Glutamatergic neuron (in vitro differentiated cells): Measurements from ENCODE around the gene NUB1. TPM values are rescaled to one million over a fixed set of nuclear protein-coding genes. Genes with fewer than 3 reads are reported as not detected.

Experiments
- DNase-seq: peaks from one replicate; pipeline ENCODE4 v3.0.0; 2022
- H3K27ac Mint-ChIP-seq: one replicate; pipeline ENCODE4 v1.8.0; 2020; ENCODE audit warnings: mild to moderate bottlenecking, mixed read lengths, inconsistent platforms; ENCODE audit not compliant: unreplicated experiment
- H3K27me3 Mint-ChIP-seq: one replicate; pipeline ENCODE4 v1.8.0; 2020; ENCODE audit warnings: mild to moderate bottlenecking, moderate library complexity, mixed read lengths, inconsistent platforms; ENCODE audit not compliant: unreplicated experiment
- H3K36me3 Mint-ChIP-seq: one replicate; pipeline ENCODE4 v1.8.0; 2020; ENCODE audit warnings: mild to moderate bottlenecking, mixed read lengths, inconsistent platforms; ENCODE audit not compliant: unreplicated experiment
- H3K4me1 Mint-ChIP-seq: one replicate; pipeline ENCODE4 v1.8.0; 2020; ENCODE audit warnings: mild to moderate bottlenecking, low read depth, mixed read lengths, inconsistent platforms; ENCODE audit not compliant: unreplicated experiment
- H3K4me3 Mint-ChIP-seq: one replicate; pipeline ENCODE4 v1.8.0; 2020; ENCODE audit warnings: mild to moderate bottlenecking, mixed read lengths, inconsistent platforms; ENCODE audit not compliant: unreplicated experiment
- H3K9me3 Mint-ChIP-seq: one replicate; pipeline ENCODE4 v1.8.0; 2020; ENCODE audit warnings: mild to moderate bottlenecking, moderate library complexity, mixed read lengths, inconsistent platforms; ENCODE audit not compliant: unreplicated experiment
- CTCF ChIP-seq: fragments of 200-600 bp; sonication (generic); IDR thresholded peaks from one replicate; pipeline ENCODE4 v1.5.0; 2021; ENCODE audit not compliant: partially characterized antibody, unreplicated experiment
- total RNA-seq: library from RNA; stranded (reverse); fragmentation: NEBNext Ultra II Directional; extraction: Animal tissue kit (Norgen Biotek cat#: 25700); gene quantifications from one replicate; pipeline ENCODE4 v1.2.1, GENCODE V29; 2021; ENCODE audit not compliant: unreplicated experiment

Gene NUB1
- total RNA-seq, 1 donor from 2014 or later = 41.6 TPM

- no peak for TF ChIP-seq CTCF
- H3K27ac Mint-ChIP-seq = no peak overlapping the region
- peaks cover 3% of the 10 kb centered on the region for H3K36me3 Mint-ChIP-seq
- H3K9me3 Mint-ChIP-seq = peaks cover 5% of the 10 kb centered on the region
- peaks cover 6% of the 10 kb centered on the region for H3K27me3 Mint-ChIP-seq
- DNase-seq = no peak
- H3K4me3 Mint-ChIP-seq = no peak overlapping the region
- H3K4me1 Mint-ChIP-seq = peaks cover 5% of the 10 kb centered on the region
Measured at GRCh38 chr7:151313857-151314256, 27.8 kb upstream of the NUB1 start.

- no peak for DNase-seq
- no peak overlapping the region for H3K4me3 Mint-ChIP-seq
- peaks cover under 1% of the 10 kb centered on the region for H3K27me3 Mint-ChIP-seq
- no peak for TF ChIP-seq CTCF
- peaks cover 3% of the 10 kb centered on the region for H3K9me3 Mint-ChIP-seq
- H3K27ac Mint-ChIP-seq = no peak overlapping the region
- H3K36me3 Mint-ChIP-seq = peaks cover 7% of the 10 kb centered on the region
- peaks cover 2% of the 10 kb centered on the region for H3K4me1 Mint-ChIP-seq
Measured at GRCh38 chr7:151314401-151314800, 27.2 kb upstream of the NUB1 start.

GRCh38 chr7:151315038-151315655 lies 26.5 kb upstream of the NUB1 start:
- H3K36me3 Mint-ChIP-seq = peaks cover 10% of the 10 kb centered on the region
- DNase-seq = peak; percentile 68
- TF ChIP-seq CTCF = peak; percentile 94
- H3K27ac Mint-ChIP-seq = no peak overlapping the region
- peaks cover 7% of the 10 kb centered on the region for H3K9me3 Mint-ChIP-seq
- H3K4me3 Mint-ChIP-seq = no peak overlapping the region
- H3K4me1 Mint-ChIP-seq = no peaks in the 10 kb centered on the region
- H3K27me3 Mint-ChIP-seq = no peaks in the 10 kb centered on the region

GRCh38 chr7:151316896-151317295 lies 24.7 kb upstream of the NUB1 start:
- H3K36me3 Mint-ChIP-seq = peaks cover 10% of the 10 kb centered on the region
- no peaks in the 10 kb centered on the region for H3K4me1 Mint-ChIP-seq
- H3K9me3 Mint-ChIP-seq = peaks cover 7% of the 10 kb centered on the region

More at GRCh38 chr7:151316896-151317295, 24.7 kb upstream of the NUB1 start:
- Mint-ChIP-seq H3K4me3 (no peak overlapping the region), H3K27me3 (no peaks in the 10 kb centered on the region), H3K27ac (no peak overlapping the region)
- no peak for TF ChIP-seq CTCF
- DNase-seq = no peak
